Chondrocyte (in vitro differentiated cells): Measurements from ENCODE around the gene FHL2. TPM values are rescaled to one million over a fixed set of nuclear protein-coding genes. Genes with fewer than 3 reads are reported as not detected.
A peak's percentile ranks its signal among the peaks of the same experiment; 100 is the strongest.

ENCODE experiments used
- DNase-seq: peaks from one replicate; pipeline ENCODE4 v3.0.0; 2021; ENCODE audit warnings: mixed read lengths, low spot score
- H3K27ac Mint-ChIP-seq: one replicate; pipeline ENCODE4 v1.8.0; 2021; ENCODE audit warnings: mild to moderate bottlenecking, moderate library complexity, mixed read lengths; ENCODE audit not compliant: unreplicated experiment
- H3K27me3 Mint-ChIP-seq: 2 replicates; pipeline ENCODE4 v1.8.0; 2021; ENCODE audit warnings: low read depth, mixed read lengths
- H3K36me3 Mint-ChIP-seq: 2 replicates; pipeline ENCODE4 v1.8.0; 2021; ENCODE audit warnings: low read depth, mixed read lengths
- H3K4me1 Mint-ChIP-seq: 2 replicates; pipeline ENCODE4 v1.8.0; 2021; ENCODE audit warnings: low read depth, mild to moderate bottlenecking, mixed read lengths
- H3K4me3 Mint-ChIP-seq: one replicate; pipeline ENCODE4 v1.8.0; 2021; ENCODE audit warnings: mild to moderate bottlenecking, moderate library complexity, mixed read lengths; ENCODE audit not compliant: unreplicated experiment
- H3K9me3 Mint-ChIP-seq: 2 replicates; pipeline ENCODE4 v1.8.0; 2021; ENCODE audit warnings: low read depth, mixed read lengths
- total RNA-seq: library from RNA; stranded (reverse); gene quantifications from 3 replicates; pipeline ENCODE4 v1.2.1, GENCODE V29; 2021
- TF ChIP-seq, protein P1 (sequence below): fragments of 200-600 bp; sonication (generic); IDR thresholded peaks from 2 replicates; pipeline ENCODE4 v1.5.0; 2021; ENCODE audit warnings: antibody characterized with exemption, mild to moderate bottlenecking, moderate library complexity

The FHL2 gene
- total RNA-seq, 1 donor from 2014 or later = 104 TPM

DNA sequence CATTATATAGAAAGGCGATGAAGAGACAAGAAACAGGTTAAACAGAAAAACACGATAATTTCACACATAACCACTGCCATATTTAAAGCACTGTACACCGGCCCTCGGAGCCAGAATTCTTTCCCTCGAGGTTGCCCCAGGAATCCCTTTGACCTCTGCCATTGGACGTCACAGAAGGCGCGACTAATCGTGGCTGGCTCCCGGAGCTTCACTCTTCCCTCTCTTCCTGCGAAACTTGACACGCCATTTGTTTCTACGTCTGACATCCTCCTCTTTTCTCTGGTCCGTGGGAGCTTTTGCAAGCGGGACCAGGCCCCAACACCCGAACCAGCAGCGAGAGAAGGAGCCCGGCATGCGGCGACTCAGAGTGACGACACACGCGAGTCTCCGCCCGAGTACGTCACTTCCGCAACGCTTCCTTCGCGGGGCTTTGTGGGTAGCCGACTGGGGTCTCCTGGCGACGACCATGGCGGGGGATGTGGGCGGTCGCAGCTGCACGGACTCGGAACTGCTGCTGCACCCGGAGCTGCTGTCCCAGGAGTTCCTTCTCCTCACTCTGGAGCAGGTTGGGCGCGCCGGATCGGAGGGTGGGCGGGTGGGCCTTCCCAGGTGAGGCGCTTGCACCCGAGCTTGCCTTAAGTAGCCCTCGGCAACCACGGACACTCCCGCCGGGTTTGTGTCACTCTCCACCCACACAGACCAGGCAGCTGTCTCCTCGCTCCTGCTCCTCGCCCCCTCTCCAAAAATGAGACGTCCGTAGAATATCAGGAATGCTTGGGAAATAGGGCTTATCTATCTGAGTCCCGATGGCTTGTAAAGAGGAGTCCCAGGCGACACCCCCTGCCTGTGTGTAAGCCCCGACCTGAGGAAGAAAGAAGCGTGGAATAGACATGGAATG is 61.5 kb downstream of the FHL2 start, which contains the start of gene C2orf49:
Gene C2orf49, plus strand, starts transcription at position 419 of the 898 bp plus-strand sequence. Its CDS starts 48 bp downstream, at position 467.
- peaks cover 29% of the 10 kb centered on the region for H3K4me1 Mint-ChIP-seq

DNA sequence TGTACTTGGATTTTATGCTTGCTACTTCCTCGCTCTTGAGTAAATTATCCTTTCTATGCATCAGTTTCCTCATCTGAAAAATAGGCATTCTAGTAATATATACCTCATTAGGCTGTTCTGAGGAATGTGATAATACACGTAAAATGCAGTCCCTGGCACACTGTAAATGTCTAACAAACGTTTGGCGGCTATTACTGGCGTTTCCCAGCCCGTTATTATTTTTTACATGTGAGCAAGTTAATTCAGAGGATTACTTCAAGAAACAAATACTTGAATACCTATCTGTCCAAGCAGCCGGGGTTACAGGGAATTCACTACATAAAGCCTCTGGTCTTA is 62.1 kb downstream of the FHL2 start:
- H3K9me3 Mint-ChIP-seq = no peaks in the 10 kb centered on the region
- peaks cover 4% of the 10 kb centered on the region for H3K36me3 Mint-ChIP-seq
- no peaks in the 10 kb centered on the region for H3K27me3 Mint-ChIP-seq
- H3K4me3 Mint-ChIP-seq = peak overlapping the region; percentile 98
- DNase-seq = no peak
- H3K27ac Mint-ChIP-seq = peak overlapping the region; percentile 100
- peaks cover 29% of the 10 kb centered on the region for H3K4me1 Mint-ChIP-seq
- TF ChIP-seq, protein P1, sequence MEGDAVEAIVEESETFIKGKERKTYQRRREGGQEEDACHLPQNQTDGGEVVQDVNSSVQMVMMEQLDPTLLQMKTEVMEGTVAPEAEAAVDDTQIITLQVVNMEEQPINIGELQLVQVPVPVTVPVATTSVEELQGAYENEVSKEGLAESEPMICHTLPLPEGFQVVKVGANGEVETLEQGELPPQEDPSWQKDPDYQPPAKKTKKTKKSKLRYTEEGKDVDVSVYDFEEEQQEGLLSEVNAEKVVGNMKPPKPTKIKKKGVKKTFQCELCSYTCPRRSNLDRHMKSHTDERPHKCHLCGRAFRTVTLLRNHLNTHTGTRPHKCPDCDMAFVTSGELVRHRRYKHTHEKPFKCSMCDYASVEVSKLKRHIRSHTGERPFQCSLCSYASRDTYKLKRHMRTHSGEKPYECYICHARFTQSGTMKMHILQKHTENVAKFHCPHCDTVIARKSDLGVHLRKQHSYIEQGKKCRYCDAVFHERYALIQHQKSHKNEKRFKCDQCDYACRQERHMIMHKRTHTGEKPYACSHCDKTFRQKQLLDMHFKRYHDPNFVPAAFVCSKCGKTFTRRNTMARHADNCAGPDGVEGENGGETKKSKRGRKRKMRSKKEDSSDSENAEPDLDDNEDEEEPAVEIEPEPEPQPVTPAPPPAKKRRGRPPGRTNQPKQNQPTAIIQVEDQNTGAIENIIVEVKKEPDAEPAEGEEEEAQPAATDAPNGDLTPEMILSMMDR = no peak

More for the DNA sequence above, 61.5 kb downstream of the FHL2 start, which contains the start of gene C2orf49:
- H3K4me3 Mint-ChIP-seq = peak within 1 kb of the TSS; percentile 98
- H3K27ac Mint-ChIP-seq = peak within 1 kb of the TSS; percentile 100
- TF ChIP-seq, protein P1 = no peak
- no peaks in the 10 kb centered on the region for H3K27me3 Mint-ChIP-seq
- peak; percentile 96 for DNase-seq
- no peaks in the 10 kb centered on the region for H3K9me3 Mint-ChIP-seq
- peaks cover 4% of the 10 kb centered on the region for H3K36me3 Mint-ChIP-seq

DNA sequence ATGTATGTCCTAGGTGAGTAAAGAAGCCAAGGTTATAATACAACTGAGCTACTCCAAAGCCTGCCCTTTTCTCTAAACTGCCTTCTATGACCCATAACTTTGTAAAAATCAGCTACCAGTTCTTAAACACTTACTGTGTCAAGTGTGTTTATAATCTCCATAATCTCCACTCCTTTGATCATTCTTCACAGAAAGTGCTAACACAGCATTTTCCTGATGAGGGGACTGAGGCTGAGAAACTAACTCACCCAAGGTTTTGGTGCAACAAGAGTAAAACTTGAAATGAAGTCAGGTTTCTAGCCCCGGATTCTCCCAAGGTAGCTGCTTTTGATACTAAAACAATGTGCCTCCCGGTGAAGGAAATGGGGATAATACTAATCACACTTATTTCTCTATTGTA is 63.4 kb downstream of the FHL2 start:
- no peak for DNase-seq
- Mint-ChIP-seq H3K27me3 (no peaks in the 10 kb centered on the region), H3K4me1 (peaks cover 32% of the 10 kb centered on the region), H3K9me3 (no peaks in the 10 kb centered on the region), H3K27ac (no peak overlapping the region), H3K4me3 (no peak overlapping the region), H3K36me3 (no peaks in the 10 kb centered on the region)
- TF ChIP-seq, protein P1 = no peak

DNA sequence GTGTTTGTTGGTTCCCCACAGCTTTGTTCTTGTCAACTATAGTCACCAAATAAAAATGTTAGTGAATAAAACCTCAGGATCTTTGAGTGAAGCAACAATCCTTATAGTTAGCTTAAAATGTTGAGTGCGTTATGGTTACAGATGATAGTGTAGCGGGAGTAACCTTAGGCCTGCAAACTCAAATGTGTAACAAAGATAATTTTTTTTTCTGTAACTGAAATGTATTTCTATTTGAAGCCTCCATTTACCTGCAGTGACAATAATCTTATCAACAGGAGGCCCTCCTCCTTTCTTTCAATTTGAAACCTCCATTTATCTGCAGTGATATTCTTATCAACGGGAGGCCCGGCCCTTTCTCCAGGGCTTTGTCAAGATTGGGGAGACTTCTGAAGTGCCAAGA is 64.6 kb downstream of the FHL2 start:
- no peaks in the 10 kb centered on the region for H3K9me3 Mint-ChIP-seq
- no peak overlapping the region for H3K4me3 Mint-ChIP-seq
- TF ChIP-seq, protein P1 = no peak
- no peaks in the 10 kb centered on the region for H3K36me3 Mint-ChIP-seq
- no peak overlapping the region for H3K27ac Mint-ChIP-seq
- H3K4me1 Mint-ChIP-seq = peaks cover 33% of the 10 kb centered on the region
- no peaks in the 10 kb centered on the region for H3K27me3 Mint-ChIP-seq
- DNase-seq = no peak

DNA sequence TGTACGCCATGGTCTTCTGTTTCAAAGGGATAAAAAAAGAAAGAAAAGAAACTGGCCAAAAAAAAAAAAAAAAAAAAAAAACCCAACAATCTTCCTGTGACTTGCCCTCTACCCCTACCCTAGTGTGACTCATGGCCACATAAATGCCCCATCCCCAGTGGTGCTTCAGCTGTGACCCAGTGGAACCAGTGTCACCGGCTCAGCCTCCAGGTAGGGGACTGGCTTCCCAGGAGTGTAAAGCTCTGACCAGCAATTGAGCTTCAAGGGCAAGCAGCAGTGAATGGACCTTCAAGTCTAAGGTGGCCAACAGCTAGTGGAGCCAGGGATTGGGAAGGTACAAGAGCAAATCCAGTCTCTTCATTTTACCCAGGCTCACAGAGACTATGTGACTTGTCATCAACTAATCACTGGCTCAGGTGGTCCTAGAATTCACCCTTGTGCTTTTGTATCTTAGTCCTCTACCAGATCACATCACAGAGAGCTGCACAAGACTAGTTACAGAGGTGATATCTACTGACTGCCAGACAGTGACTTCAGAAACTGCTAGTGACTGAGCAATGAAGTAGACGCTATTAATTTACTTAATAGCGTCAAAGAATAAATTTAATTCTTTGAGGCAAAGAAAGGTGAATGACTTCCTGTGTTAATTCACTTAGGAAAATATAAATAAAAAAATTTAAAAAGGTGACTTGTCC is 68.0 kb downstream of the FHL2 start:
- Mint-ChIP-seq H3K36me3 (no peaks in the 10 kb centered on the region), H3K4me3 (no peak overlapping the region), H3K27ac (no peak overlapping the region), H3K9me3 (no peaks in the 10 kb centered on the region), H3K4me1 (peaks cover 29% of the 10 kb centered on the region), H3K27me3 (no peaks in the 10 kb centered on the region)
- no peak for DNase-seq
- TF ChIP-seq, protein P1 = no peak
